Adrenal gland (tissue), 12 donors: ENCODE measurements around the gene SCYL3. TPM values are rescaled to one million over a fixed set of nuclear protein-coding genes. Genes with fewer than 3 reads are reported as not detected.
A peak's percentile ranks its signal among the peaks of the same experiment; 100 is the strongest.
"Not testable (repeated sequence)": the region's sequence is repeated elsewhere in the genome, so short reads cannot be mapped to it uniquely, and the experiment has no call there.

ENCODE experiments used
- DNase-seq, 7 donors: peaks; one replicate each; pipeline ENCODE4 v3.0.0-alpha.2; 2019 to 2020
- H3K27ac ChIP-seq, 5 donors: fragments of 200-600 bp; sonication (generic) in 4 of 5; 1 replicate in 3 of 5; 2 replicates in 2 of 5; pipeline versions ENCODE4 v1.5.1 to v1.8.0; 2016 to 2020; ENCODE audit warnings: mild to moderate bottlenecking in 1 of 5
- H3K27me3 ChIP-seq: fragments of 200-600 bp; 2 replicates; pipeline ENCODE4 v1.8.0; 2021
- H3K36me3 ChIP-seq, 2 donors: fragments of 200-600 bp; replicated peaks in 1 of 2; 1 replicate in 1 of 2; 2 replicates in 1 of 2; pipeline versions ENCODE4 v1.5.1 to v1.8.0; 2018 to 2022
- H3K4me1 ChIP-seq, 2 donors: fragments of 200-600 bp; replicated peaks in 1 of 2; 1 replicate in 1 of 2; 2 replicates in 1 of 2; pipeline versions ENCODE4 v1.5.1 to v1.8.0; 2018 to 2021
- H3K4me3 ChIP-seq, 4 donors: fragments of 200-600 bp; sonication (generic) in 3 of 4; one replicate each; pipeline ENCODE4 v1.5.1; 2016 to 2018
- H3K9me3 ChIP-seq, 3 donors: fragments of 200-600 bp; sonication (generic) in 1 of 3; replicated peaks in 1 of 3; 1 replicate in 2 of 3; 2 replicates in 1 of 3; pipeline versions ENCODE4 v1.5.1 to v1.8.0; 2016 to 2021
- CTCF ChIP-seq, 6 experiments: fragments of 450-650 bp in 4 of 6; fragments of 200-600 bp in 2 of 6; sonication (generic) in 1 of 6; IDR thresholded peaks; 1 replicate in 5 of 6; 2 replicates in 1 of 6; pipeline versions ENCODE4 v1.5.1 to v1.8.0; 2016 to 2021; ENCODE audit warnings: antibody characterized with exemption in 6 of 6, mild to moderate bottlenecking in 2 of 6, moderate library complexity in 1 of 6
- POLR2A ChIP-seq, 2 donors: fragments of 450-650 bp; IDR thresholded peaks; one replicate each; pipeline ENCODE4 v1.6.1; 2017; ENCODE audit warnings: antibody characterized with exemption in 2 of 2, mild to moderate bottlenecking in 2 of 2, moderate library complexity in 1 of 2
- WGBS, 4 donors: extraction: QIAGEN DNeasy Blood & Tissue Kit in 2 of 4; methylation state at CpG; one replicate each; pipeline versions ENCODE4 v1.1.5 to v1.1.7; 2013 to 2017; 5-methylcytosine and 5-hydroxymethylcytosine counted together
- intact Hi-C, 2 donors: fragments of 100-400 bp; cut with DNase I; formaldehyde crosslinking; loops; one replicate each; pipeline versions ENCODE4 v1.14.1 to v1.15.0; 2022 to 2023
- polyA plus RNA-seq, 3 donors: library from polyadenylated mRNA; stranded (reverse); fragments of 200-250 nt in 2 of 3; fragments of 350-450 nt in 1 of 3; fragmentation: Illumina TruSeq in 1 of 3; extraction: RNeasy Lipid Tissue Mini Kit (QIAGEN cat#74804) in 1 of 3; gene quantifications; one replicate each; pipeline ENCODE4 v1.2.3, GENCODE V29; 2013 to 2014
- total RNA-seq, 9 donors: library from RNA; depleted of rRNA in 4 of 9; stranded (reverse); fragments of >200 nt in 4 of 9; fragments of 120-200 nt in 1 of 9; fragmentation: NEBNext Ultra II Directional in 1 of 9; extraction: Animal tissue kit (Norgen Biotek cat#: 25700) in 1 of 9; gene quantifications; one replicate each; pipeline versions ENCODE4 v1.1.0 to v1.2.4, GENCODE V29; 2013 to 2023
- donor health status: healthy with polysubstance abuse.
- donor health status: Bipolar disorder and iron deficiency.
- donor health status: DM: yes; HTN: yes; CAD: no.
- donor health status: DM: no; HTN: no; CAD: no.
- donor health status: DM: no; HTN: no; CAD: no.
- donor health status: DM: yes; HTN: yes; CAD: no.

SCYL3 gene
- total and polyA plus RNA-seq, 12 donors = 3.4 to 15.0 (median 10.1) TPM

GRCh38 chr1:169814265-169814664 is 79.4 kb downstream of the SCYL3 start:
- no peak overlapping the region for H3K4me3 ChIP-seq
- no peaks in the 10 kb centered on the region for H3K9me3 ChIP-seq
- H3K36me3 ChIP-seq = no peaks in the 10 kb centered on the region
- no peaks in the 10 kb centered on the region for H3K4me1 ChIP-seq
- no peak for DNase-seq
- no peak overlapping the region for H3K27ac ChIP-seq
- WGBS, 4 donors = 47 to 89% (median 72%) methylated on average over 2 of the region's 2 CpGs
- H3K27me3 ChIP-seq = no peaks in the 10 kb centered on the region
- TF ChIP-seq POLR2A (IDR thresholded peaks at IDR 0.05) (no peak), CTCF (IDR thresholded peaks at IDR 0.05) (no peak)
- intact Hi-C loops = loop anchor here in 1 of 2 donors (10.0 kb wide), 1 partner anchor 229 kb away; the partner anchor contains the start of gene F5

- no peaks in the 10 kb centered on the region for H3K4me1 ChIP-seq
- H3K27ac ChIP-seq = no peak overlapping the region
- no peaks in the 10 kb centered on the region for H3K27me3 ChIP-seq
- no peak for TF ChIP-seq CTCF (IDR thresholded peaks at IDR 0.05)
- TF ChIP-seq POLR2A (IDR thresholded peaks at IDR 0.05) = no peak
- no peak for DNase-seq
- H3K36me3 ChIP-seq = no peaks in the 10 kb centered on the region
- H3K9me3 ChIP-seq = no peaks in the 10 kb centered on the region
- H3K4me3 ChIP-seq = no peak overlapping the region
- intact Hi-C loops = loop anchor here in 1 of 2 donors (10.0 kb wide), 1 partner anchor 227 kb away; the partner anchor contains the start of gene F5
- 91 to 96% (median 93%) methylated on average over 2 of the region's 2 CpGs for WGBS, 4 donors
Measured at GRCh38 chr1:169812131-169812530, 81.6 kb downstream of the SCYL3 start.

GRCh38 chr1:169811418-169812035 is 82.2 kb downstream of the SCYL3 start:
- H3K9me3 ChIP-seq, H3K4me1 ChIP-seq, H3K27me3 ChIP-seq, H3K36me3 ChIP-seq, H3K27ac ChIP-seq, H3K4me3 ChIP-seq, DNase-seq: not testable (repeated sequence)
- intact Hi-C loops = loop anchor here in 1 of 2 donors (10.0 kb wide), 1 partner anchor 227 kb away; the partner anchor contains the start of gene F5

- H3K27ac ChIP-seq = no peak overlapping the region
- H3K27me3 ChIP-seq = no peaks in the 10 kb centered on the region
- H3K36me3 ChIP-seq = no peaks in the 10 kb centered on the region
- TF ChIP-seq POLR2A (IDR thresholded peaks at IDR 0.05) = no peak
- peak; percentile 44 to 64 (median 53) for TF ChIP-seq CTCF (IDR thresholded peaks at IDR 0.05)
- no peaks in the 10 kb centered on the region for H3K4me1 ChIP-seq
- H3K4me3 ChIP-seq = no peak overlapping the region
- intact Hi-C loops = loop anchor here in 1 of 2 donors (5.0 to 10.0 kb wide), 2 partner anchors 225 to 262 kb away; partner anchors contain the start of gene F5
- no peaks in the 10 kb centered on the region for H3K9me3 ChIP-seq
- peak in 4 of 7 donors; percentile 17 to 34 (median 26) for DNase-seq
- 54 to 60% (median 57%) methylated on average over 4 of the region's 4 CpGs for WGBS, 4 donors
Measured at GRCh38 chr1:169809370-169810095, 84.2 kb downstream of the SCYL3 start.
